AG04450 (cell line): ENCODE results near the gene MAGI2. TPM values are rescaled to one million over a fixed set of nuclear protein-coding genes. Genes with fewer than 3 reads are reported as not detected.

Source experiments
- CTCF ChIA-PET: fragments of 300-600, 350-600 bp; formaldehyde crosslinking; extraction: SDS; loops from one replicate; lab custom pipeline; 2022; ENCODE audit warnings: antibody characterized with exemption, inconsistent platforms; lab: Charles Lee
- POLR2A ChIA-PET: fragments of 350-600 bp; formaldehyde crosslinking; extraction: SDS; loops from one replicate; lab custom pipeline; 2021; ENCODE audit warnings: antibody characterized with exemption, inconsistent platforms; lab: Yijun Ruan, JAX
- DNase-seq: peaks from one replicate; pipeline ENCODE4 v3.0.0-alpha.2; 2011; ENCODE audit warnings: low read depth, low spot score
- H3K27ac ChIP-seq: one replicate; pipeline ENCODE4 v1.5.1; 2012; ENCODE audit warnings: low read depth, low read length, control low read depth
- H3K27me3 ChIP-seq: one replicate; pipeline ENCODE4 v1.6.0; 2012; ENCODE audit warnings: low read length; ENCODE audit not compliant: control insufficient read depth, insufficient read depth
- H3K4me3 ChIP-seq: 2 replicates; pipeline ENCODE4 v1.5.1; 2011; ENCODE audit warnings: mild to moderate bottlenecking, low read depth, low read length, control low read depth
- H3K9me3 ChIP-seq: 2 replicates; pipeline ENCODE4 v1.5.1; 2012; ENCODE audit warnings: low read length; ENCODE audit not compliant: control insufficient read depth, insufficient read depth
- CTCF ChIP-seq: IDR thresholded peaks from 2 replicates; pipeline ENCODE4 v1.5.1; 2011; ENCODE audit warnings: low read depth, low read length, control low read depth, inconsistent platforms
- polyA plus RNA-seq: library from polyadenylated mRNA; depleted of rRNA; stranded (reverse); fragments of >200 nt; gene quantifications from 2 replicates; pipeline ENCODE4 v1.2.3, GENCODE V29; 2011

The MAGI2 gene
- polyA plus RNA-seq, 1 experiment: 2.3 TPM

- POLR2A ChIA-PET: no interaction called here
- DNase-seq: no peak
- H3K4me3 ChIP-seq: no peak overlapping the region
- no peaks in the 10 kb centered on the region for H3K27me3 ChIP-seq
- CTCF ChIA-PET: no interaction called here
- no peaks in the 10 kb centered on the region for H3K9me3 ChIP-seq
- H3K27ac ChIP-seq: no peak overlapping the region
- no peak for TF ChIP-seq CTCF
Measured at GRCh38 chr7:78047800-78048199, 1405.7 kb downstream of the MAGI2 start.

GRCh38 chr7:78043159-78043558 lies 1410.3 kb downstream of the MAGI2 start:
- ChIA-PET CTCF (interaction anchor here (1.0 kb wide), 1 partner anchor 22 kb away, joined by 4 read pairs; no protein-coding TSS in a partner anchor), POLR2A (no interaction called here)
- DNase-seq: no peak
- peaks cover 4% of the 10 kb centered on the region; the same call in 1 of the 2 replicates for H3K9me3 ChIP-seq
- no peak for TF ChIP-seq CTCF
- H3K27ac ChIP-seq: no peak overlapping the region
- no peak overlapping the region for H3K4me3 ChIP-seq
- H3K27me3 ChIP-seq: peaks cover 2% of the 10 kb centered on the region

GRCh38 chr7:78041423-78041822 lies 1412.0 kb downstream of the MAGI2 start:
- H3K27me3 ChIP-seq: peaks cover 2% of the 10 kb centered on the region
- no peak for DNase-seq
- H3K4me3 ChIP-seq: no peak overlapping the region
- POLR2A ChIA-PET: no interaction called here
- peaks cover 4% of the 10 kb centered on the region; the same call in 1 of the 2 replicates for H3K9me3 ChIP-seq
- CTCF ChIA-PET: interaction anchor here (1.2 to 1.9 kb wide), 2 partner anchors 8 to 101 kb away, joined by 5 to 6 read pairs; no protein-coding TSS in a partner anchor
- no peak overlapping the region for H3K27ac ChIP-seq
- TF ChIP-seq CTCF: no peak

- Histone ChIP-seq H3K27ac (no peak overlapping the region), H3K4me3 (no peak overlapping the region), H3K9me3 (peaks cover 4% of the 10 kb centered on the region; the same call in 1 of the 2 replicates), H3K27me3 (peaks cover 2% of the 10 kb centered on the region)
- DNase-seq: no peak
- CTCF ChIA-PET: interaction anchor here (1.1 to 2.6 kb wide), 7 partner anchors 11 to 221 kb away, joined by 3 to 8 read pairs (median 4); no protein-coding TSS in a partner anchor
- TF ChIP-seq CTCF: peak; percentile 43
- POLR2A ChIA-PET: no interaction called here
Measured at GRCh38 chr7:78039790-78040776, 1413.4 kb downstream of the MAGI2 start.
